Epidermal melanocyte (primary cell): ENCODE measurements around the gene SHISA2.

Experiments used
- DNase-seq: peaks from one replicate; pipeline ENCODE4 v3.0.0; 2011; ENCODE audit warnings: low spot score; ENCODE audit not compliant: insufficient read length

SHISA2 gene

DNA sequence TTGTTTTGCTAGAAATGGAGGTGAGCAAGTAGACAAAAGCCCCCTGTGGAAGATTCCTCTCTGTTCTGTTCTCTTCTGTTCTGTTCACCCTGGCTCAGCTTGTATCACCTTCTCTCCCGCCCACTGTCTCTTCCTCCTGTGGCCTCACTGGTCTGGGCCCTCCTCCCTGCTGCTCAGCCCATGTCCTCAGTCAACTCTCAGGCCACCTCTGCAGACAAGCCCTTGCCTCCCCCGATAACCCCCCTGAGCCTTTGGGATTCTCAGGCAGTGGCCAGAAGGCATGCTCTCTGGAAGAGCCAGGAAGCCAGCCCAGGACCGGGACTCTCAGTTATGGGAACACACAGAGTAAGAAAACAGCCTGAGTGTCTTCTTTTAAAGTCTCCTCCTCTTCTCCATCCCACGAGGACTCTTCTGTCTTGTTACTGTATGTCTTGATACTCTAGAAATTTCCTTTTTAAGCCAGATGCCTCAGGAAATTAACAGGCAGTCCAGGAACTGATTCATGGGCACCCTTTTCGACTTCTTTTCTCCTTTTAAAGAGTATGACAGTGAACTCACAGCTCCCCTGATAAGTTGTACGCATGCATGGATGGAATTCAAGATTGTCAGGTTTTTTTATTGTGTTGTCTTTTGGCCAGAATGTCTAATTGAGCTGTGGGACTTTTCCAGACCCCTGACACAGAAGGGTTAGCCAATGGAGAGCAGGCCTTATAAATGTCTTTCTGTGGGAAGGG, 33.7 kb downstream of the SHISA2 start:
- no peak for DNase-seq

DNA sequence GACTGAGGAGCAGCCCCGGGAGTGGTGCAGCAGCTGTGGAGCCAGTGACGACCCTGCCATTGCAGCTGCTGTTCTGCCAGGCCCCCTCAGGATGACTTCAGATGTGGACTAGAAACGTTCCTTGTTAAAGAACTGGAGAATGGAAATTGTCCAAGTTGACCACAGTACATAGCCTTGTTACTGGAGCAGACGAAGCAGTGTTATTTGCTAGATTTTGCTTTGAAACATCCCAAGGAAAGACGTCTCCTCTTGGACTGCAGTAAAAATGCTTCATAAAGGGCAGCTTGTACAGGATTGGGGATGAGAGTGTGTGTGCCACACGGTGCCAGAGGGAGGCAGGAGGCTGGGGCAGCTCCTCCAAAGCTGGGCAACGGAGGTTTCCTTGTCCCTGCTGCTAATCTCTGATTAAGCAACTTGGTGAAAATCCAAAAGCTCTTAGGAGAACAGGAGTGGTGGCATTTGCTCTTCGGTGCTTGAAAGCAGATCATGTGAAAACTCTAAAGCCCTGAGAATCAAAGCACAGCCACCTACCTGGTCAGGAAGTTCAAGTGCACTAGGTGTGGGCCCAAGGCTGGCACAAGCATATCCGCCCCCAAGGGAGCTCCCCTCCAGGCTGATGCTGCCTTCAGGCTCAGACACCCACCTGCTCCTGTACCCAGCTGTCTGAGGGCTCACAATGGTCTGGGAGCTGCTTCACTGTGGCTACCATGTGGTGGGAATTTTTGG, 34.5 kb downstream of the SHISA2 start:
- no peak for DNase-seq

DNA sequence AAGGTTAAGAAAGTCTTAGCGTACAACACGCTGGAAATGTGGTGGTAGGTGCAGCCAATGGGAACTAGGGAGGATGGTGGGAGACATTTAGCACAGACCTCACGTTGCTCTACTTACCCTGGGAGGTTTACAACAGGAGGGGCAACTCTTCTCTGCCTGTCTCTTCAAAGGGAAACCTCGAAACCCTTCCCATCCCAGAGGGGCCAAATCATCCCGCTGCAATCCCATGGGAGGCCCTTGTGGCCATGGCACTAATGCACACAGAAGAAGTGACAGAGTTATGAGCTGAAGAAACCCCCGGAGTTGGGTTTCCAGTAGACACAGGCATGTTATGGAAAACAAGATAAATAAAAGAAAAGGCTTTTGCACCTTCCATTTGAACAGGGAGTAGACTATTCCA, 35.6 kb downstream of the SHISA2 start:
- DNase-seq, result no peak

DNA sequence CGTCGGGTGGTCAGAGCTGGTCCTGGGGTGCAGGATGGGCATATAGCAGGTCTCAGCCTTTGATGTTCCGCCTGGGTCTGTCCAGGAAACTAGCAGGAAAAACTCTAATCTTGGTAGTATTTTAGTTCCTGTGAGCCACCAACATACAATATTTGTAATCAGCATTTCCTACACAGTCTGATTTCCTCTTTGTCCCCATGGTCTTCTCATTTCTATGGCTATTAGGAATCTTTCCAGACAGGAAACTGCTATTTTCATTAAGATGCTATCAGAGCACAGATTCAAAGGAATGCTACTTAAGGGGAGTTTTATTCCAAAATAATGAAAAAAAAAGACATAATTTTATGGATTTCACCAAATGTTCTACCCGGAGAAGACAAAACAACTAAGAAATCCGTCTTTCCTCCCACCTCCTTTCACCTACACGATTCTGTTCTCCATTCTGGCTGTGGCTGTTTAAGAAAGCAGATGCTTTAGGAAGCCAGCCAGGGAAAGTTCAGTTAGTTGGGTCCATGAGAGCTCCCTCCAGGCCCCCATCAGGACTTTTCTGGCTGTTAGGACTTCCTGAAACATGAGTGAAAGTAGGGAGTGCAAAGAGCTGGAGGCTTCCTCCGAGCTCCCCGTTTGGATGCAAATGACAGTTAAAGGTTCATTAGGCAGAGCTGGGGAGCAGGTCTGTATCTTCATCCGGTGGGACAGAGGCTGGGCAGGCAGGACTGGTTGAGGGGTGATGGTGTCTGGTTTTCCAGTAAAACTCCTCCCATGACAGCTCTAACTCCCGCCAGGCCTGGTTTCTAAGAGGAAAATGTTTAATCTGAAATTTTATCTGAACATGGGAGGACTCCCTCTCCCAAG, 36.3 kb downstream of the SHISA2 start:
- no peak for DNase-seq

DNA sequence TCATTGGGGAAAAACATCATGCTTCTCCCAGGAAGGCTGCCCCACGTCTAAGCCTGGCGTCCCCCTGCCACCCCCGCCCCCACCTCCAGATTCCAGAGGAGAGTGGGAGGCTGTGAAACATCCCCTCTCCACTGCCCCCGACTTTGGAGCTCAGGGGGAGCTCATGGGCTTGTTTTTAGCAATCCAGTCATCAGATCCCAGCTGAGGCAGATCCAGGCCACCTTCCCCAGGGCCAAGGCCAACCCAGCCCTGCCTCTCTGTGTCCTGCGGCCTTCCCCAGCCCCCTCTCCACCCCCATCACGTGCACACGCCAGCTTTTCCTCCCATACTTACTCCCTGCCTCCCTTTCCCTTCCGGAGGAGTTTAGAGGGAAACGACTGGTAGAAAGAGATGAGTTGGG, 38.8 kb downstream of the SHISA2 start:
- no peak for DNase-seq

DNA sequence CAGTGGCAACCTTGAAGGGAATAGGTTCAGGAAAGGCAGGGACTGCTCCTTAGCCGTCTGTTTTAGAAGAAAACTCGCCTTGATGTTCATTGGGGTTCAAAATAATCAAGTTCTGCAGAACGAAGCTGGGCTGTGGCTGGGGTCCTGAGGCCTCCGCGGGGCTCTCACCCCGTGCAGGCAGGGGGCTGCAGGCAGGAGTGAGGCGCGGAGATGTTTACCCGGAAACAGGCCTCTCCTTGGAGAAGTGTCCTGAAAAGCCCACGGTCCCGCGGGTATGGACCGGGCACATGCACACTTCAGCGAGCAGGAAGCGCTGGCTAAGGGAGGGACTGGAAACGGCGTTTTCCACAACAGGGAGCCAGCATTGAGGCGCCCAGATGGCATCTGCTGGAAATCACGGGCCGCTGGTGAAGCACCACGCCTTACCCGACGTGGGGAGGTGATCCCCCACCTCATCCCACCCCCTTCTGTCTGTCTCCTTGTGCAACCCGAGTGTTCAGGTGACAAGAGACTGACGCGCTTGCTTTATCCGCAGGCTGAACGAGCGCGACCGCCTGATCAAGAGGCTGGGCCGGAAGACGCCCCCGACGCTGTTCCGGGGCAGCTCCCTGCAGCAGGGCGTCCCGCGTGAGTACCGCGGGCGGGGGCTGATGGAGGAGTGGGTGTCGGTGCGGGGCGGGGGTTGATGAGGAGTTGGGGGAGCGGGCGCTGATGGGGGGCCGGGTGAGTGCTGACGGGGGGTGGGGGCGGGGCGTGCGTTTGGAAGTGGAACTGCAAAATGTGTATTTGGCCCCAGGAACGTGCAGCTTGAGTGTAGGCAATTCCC, 39.6 kb downstream of the SHISA2 start:
- no peak for DNase-seq

DNA sequence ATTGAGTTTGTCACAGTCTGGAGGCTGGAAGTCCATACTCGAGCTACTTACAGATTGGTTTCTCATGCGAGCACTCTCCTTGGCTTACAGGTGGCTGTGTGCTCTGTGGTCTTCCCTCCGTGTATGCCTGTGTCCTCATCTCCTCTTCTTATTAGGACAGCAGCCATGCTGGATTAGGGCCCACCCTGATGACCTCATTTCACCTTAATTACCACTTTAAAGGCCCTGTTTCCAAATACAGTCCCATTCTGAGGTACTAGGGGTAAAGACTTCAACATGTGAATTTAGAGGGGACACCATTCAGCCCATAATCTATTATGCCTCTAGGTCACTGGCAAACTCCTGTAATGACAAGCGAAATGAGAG, 40.6 kb downstream of the SHISA2 start:
- no peak for DNase-seq

DNA sequence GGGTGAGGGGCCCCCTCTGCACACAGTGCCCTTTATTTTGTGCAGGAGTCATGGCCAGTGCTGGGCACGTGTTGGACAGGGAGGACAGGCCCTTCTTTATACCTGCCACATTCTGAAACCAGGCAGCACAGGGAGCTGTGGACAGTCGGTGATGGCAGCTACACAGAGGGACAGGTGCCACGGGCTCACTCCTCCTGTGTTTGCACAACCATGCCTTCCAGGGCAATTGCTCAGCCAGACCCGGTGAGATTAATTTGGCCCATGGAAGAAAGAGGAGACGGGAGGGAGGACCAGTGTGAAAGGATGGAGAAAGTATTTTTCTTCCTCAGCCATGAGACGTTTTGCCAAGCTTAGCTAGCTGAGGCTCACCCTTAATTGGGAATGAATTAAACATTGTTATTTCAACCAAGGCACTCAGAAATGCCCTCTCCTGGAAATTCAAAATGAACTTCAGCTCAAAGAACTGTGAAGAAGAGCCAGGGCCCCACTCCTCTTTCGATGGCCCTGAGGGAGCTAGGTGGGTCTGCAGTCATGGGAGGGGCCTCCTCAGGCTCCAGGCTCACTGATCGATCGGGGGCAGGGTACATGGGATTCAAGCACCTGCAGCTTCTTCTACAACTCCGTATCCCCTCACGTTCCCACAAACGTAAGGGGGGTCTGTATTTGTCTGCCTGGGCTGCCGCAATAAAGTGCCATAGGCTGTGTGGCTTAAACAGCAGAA, 41.2 kb downstream of the SHISA2 start:
- no peak for DNase-seq

DNA sequence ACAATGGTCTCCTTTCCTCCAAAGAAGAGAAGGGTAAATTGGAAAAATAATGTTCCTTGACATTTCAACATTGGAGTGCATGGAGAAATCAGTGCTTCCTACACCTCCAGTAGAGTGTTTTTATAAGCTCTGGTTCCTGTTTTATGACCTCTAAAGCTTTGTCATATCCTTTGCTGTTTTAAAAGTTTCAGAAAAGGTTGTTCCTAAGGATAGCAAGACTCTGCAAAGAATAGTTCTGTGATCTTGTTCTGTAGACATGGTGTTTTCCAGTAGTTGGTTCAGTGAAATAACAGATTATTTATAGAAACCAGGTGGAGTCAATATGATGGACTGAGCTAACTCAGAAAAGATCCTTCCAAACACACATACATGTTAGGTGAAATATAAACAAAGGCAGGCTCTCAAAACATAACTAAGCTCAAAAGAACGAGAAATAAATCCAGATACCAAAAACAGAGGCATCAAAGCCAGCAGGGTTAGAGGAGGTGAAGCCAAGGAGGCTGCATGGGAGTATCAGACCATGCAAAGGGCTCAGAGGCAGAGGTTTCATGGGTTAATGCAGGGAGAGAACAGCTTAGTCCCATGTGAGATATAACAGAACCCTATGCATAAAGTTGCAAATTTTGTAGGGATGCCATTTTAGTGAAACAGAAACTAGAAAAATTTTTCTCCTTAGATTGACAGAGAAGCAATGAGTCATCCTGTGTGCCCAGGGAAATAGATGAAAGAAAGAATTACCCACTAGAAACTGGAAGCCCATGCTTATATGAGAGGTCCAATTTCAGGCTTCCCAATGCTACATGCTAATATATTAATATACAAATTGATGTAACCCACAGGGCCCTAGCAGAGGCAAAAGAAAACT, 44.3 kb downstream of the SHISA2 start:
- DNase-seq, result no peak
